NAMALWA (cell line): Measurements from ENCODE around the gene PAXX.

ENCODE experiments used
- DNase-seq: peaks from one replicate; pipeline ENCODE4 v3.0.0-alpha.2; 2015; ENCODE audit warnings: low spot score

The PAXX gene

DNA sequence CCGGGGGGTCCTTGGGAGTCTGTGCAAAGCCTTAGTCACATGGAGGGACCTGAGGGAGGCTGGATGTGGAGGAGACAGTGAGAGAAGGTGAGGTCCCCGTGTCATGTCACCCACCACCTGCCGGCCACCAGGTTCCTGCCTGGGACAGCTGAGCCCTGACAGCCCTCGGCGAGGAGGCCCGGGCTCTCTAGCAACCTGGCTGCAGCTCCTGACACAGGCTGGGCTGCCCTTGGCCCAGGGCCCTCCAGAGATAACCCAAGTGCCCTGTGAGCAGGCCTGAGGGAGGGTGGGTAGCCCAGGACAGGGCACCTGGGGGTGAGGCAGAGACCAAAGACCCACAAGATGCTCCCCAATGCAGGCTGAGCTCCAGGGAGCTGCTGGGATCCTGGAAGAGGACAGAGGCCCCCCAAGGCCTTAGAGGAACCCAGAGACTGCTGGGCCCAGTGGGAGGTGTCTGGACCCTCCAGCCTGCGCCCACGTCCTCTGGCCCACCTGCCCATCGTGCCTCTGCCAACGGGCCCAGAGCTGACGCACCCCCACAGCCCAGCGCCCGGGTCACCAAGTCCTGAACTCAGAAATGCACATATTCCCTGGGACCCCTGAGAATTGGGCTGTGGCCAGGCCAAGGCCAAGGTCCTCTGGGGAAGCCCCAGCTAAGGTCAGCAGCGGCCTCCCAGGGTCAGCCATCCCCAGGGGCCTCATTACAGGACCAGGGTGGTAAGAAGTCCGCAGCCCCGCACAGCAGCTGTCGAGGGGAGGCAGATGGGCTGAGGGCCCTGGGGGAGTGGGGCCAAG is 23.7 kb upstream of the PAXX start:
- DNase-seq = no peak

DNA sequence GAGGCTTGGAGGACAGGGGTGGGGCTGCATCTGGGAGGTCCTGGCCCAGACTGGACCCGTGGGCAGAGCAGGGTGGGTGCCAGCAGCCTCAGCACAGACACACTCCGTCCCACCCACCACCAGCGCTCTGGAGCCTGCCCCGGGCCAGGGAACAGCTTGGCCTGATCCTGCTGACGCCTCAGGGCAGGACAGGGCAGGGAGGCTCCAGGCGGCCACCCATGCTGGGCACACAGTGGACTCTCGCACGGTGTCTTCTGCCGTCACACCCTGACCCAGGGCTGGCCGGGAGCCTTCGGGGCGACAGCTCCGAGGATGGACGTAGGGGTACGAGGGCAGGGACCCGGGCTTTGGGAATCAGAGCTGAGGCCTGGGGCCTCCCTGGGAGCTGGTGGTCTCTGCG is 23.1 kb upstream of the PAXX start:
- DNase-seq = no peak

GRCh38 chr9:136969774-136970173 is 22.4 kb upstream of the PAXX start:
- DNase-seq = no peak

DNA sequence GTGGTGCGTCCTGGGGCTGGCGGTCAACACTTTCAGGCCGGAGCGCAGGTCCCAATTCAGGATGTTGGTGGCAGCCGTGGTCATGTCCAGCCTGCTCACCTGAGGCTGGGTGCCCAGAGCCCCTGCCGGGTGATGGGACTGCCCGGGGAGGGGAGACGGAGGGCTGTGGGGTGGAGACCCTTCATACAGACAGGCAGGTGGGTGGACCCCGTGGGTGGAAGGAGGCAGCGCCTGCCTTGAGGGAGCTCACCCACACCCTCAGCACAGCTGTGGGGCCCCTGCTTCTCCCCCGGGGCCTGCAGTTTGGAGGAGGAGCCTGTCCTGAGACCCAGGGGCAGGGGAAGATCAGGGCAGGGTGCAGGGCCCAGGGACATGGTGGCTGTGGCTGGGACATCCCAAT is 21.9 kb upstream of the PAXX start:
- DNase-seq = peak; percentile 44

DNA sequence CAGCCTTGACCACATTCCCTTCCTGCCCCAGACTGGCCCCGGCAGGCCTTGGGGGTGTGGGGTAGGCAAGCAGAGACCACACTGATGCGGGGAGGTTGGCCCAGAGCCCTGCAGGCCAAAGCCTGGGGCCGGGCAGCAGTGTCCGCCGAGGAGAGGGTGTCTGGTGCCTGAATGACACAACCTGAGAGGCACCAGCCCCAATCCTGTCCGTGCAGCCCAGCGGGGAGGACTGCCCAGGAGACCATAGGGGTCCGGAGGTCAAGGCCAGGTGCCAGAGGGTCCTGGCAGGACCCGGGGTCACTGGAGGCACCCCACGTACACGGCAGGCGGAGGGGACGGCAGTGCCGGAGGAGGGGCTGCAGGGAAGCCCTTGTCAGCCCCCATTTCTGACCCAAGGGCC is 20.5 kb upstream of the PAXX start:
- no peak for DNase-seq

GRCh38 chr9:136972335-136972734 is 19.9 kb upstream of the PAXX start:
- no peak for DNase-seq

DNA sequence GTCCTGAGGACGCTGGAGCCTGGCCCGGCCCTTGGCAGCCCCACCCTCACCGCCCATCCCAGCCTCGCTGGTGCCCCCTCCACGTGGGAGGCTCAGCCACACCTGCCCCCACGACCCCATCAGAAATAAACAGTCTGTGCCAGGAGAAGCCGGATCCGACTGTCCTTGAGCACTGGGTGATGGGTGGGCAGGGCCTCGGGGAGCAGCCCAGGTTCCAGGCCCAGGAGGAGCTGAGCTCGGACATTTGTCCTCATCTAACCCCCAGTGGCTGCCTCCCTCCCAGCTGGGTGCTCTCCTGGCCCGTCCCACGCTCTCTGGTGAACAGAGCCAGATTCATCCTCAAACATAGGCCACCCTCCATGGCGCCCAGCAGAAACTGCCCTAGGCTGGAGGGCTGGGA is 19.5 kb upstream of the PAXX start:
- DNase-seq = no peak

DNA sequence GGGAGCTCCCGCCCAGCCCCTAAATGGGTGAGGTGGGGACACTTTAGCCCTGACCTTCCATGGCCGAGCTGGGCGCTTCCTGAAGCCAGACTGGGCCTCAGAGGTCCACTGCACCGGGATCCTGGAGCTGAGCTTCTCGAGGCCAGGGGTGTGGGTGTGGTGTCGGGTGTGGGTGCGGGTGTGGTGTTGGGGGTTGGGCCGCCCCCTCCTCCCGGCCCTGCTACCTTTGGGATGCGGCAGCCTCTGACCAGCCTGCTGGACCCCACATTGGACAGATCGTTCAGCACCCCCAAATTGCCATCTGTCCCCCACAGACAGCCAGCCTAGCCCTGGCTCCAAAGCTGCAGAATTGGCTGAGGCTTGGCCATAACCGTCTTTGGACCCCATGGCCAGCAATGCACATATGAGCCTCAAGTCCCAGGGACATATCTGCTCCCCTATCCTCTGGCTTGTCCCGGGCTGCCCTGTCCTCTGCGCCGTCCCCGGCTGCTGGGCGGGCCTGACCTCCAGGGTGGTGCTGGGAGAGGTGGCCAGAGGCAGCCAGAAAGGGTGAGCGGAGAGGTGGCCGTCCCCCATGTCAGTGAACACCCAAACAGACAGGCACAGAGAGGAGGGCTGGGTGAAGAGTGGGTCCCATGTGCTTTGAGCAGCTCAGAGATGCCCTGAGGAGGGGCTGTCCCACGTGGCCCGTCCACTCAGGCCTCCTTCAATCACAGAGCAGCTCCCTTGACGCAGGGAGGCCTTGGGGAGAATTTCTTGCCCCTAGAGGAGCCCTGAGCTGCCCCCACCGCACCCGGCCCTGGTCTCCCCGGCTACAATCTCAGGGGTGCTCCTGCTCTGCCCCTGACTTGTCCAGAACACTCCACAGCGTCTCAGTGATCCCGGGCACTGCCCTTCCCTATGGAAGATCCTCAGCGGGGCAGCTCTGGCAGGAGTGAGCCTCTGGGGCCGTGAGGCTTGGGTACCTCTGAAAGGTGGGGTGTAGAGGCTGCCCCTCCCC is 18.3 kb upstream of the PAXX start:
- DNase-seq = no peak

- DNase-seq = no peak
These were observed 17.2 kb upstream of the PAXX start for GRCh38 chr9:136974817-136975535.

- DNase-seq = peak; percentile 51
These were observed 16.6 kb upstream of the PAXX start for GRCh38 chr9:136975644-136976043.

DNA sequence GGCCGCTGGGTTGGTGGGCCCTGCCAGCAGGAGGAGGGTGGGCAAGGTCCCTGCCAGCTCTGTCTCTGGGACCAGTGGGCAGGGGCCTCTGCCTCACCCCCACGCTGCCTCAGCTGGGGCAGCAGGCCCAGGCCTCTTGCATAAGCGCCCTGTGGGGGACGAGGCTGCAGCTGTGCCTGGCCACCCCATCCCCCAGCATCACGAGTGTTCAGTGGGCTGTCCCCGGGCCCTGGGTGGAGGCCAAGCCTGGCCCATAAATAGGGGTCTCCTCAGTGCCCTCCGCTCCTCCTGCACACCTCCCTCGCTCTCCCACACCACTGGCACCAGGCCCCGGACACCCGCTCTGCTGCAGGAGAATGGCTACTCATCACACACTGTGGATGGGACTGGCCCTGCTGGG is 15.0 kb upstream of the PAXX start, which contains the start of gene PTGDS:
Gene PTGDS, plus strand, starts transcription at position 282 of the 400 bp plus-strand sequence. Its CDS starts 75 bp downstream, at position 357.
- DNase-seq = no peak

- no peak for DNase-seq
These were observed 14.6 kb upstream of the PAXX start for GRCh38 chr9:136977649-136978072.

DNA sequence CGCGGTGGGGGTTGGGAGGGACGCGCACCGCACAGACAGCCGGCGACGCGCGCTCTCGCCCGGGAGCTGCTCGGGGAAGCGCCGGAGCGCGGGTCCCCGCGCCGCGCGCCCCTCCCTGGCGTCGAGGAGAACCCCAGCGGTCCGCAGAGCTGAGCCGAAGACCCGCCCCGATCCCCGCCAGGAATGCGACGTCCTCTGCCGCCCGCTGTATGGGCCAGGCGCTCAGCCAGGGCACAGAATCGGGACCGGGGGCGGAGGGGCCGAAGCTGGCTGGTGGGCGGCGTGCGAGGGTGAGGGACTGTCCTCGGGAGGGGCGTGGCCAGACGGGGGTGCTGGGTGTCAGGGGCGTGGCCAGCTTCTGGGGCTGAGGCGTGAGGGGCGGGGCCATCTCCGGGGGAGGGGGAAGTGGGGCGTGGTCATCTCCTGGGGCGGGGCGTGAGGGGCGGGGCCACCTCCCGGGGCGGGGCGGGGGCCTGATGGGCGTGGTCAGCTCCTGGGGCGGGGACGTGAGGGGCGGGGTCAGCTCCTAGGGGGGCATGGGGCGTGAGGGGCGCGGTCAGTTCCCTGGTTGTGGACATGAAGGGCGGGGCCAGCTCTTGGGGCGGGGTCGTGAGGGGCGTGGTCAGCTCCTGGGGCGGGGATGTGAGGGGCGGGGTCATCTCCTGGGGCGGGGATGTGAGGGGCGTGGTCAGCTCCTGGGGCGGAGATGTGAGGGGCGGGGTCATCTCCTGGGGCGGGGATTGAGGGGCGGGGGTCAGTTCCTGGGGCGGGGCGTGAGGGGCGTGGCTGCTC is 14.0 kb upstream of the PAXX start:
- peak; percentile 55 for DNase-seq

- DNase-seq = no peak
These were observed 13.2 kb upstream of the PAXX start for GRCh38 chr9:136978865-136979544.

- DNase-seq = no peak
These were observed 12.2 kb upstream of the PAXX start for GRCh38 chr9:136979769-136980587.

- no peak for DNase-seq
These were observed 11.3 kb upstream of the PAXX start for GRCh38 chr9:136980669-136981478.

DNA sequence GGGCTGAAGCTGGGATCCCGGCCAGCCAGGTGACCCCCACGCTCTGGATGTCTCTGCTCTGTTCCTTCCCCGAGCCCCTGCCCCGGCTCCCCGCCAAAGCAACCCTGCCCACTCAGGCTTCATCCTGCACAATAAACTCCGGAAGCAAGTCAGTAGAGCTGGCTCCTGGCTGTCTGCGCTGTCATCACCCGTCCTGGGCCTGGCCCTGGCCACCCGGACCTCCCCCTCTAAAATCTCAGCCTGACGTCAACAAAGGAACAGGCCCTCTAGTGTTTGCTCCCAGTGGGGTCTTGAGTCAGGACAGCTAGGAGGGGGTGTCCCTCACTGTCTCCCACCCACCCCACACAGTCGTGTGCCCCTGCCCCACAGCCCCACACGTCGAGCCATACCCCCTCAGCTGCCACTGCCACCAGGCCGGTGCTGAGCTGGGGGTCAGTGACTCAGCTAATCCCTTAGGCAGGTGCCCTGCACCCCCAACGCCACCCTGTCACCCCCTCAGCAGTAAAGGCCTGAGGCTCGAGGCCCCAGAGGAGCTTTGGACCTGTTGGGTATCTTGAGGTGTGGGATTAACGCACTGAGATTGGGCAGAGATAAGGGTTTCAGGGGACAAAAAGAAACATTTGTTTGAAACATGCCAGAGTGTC is 10.5 kb upstream of the PAXX start:
- DNase-seq = no peak

GRCh38 chr9:136982232-136983051 is 9.8 kb upstream of the PAXX start, which contains the start of gene LCNL1:
TSS of gene LCNL1 (plus strand) at chr9:136982993. CDS start at chr9:136983587, 594 bp downstream.
- DNase-seq = no peak
